T1000 (cell line): ENCODE results near the gene ZNF524.
"Not testable (repeated sequence)": the region's sequence is repeated elsewhere in the genome, so short reads cannot be mapped to it uniquely, and the experiment has no call there.

ENCODE experiments used
- DNase-seq: peaks from one replicate; lab custom pipeline; 2025; ENCODE audit warnings: mixed read lengths; lab: John Stamatoyannopoulos, UW

Gene ZNF524

GRCh38 chr19:55581145-55581822 is 18.8 kb upstream of the ZNF524 start:
- no peak for DNase-seq

- DNase-seq, result no peak
Measured at GRCh38 chr19:55581823-55582223, 18.3 kb upstream of the ZNF524 start.

- DNase-seq, result not testable (repeated sequence)
Measured at GRCh38 chr19:55582284-55582683, 17.8 kb upstream of the ZNF524 start.

GRCh38 chr19:55583897-55584296 is 16.2 kb upstream of the ZNF524 start:
- not testable (repeated sequence) for DNase-seq

GRCh38 chr19:55584871-55585270 is 15.2 kb upstream of the ZNF524 start:
- DNase-seq, result no peak

- DNase-seq, result peak; percentile 51
Measured at GRCh38 chr19:55585658-55586339, 14.3 kb upstream of the ZNF524 start.

GRCh38 chr19:55586976-55587668 is 13.0 kb upstream of the ZNF524 start:
- peak; percentile 88 for DNase-seq

GRCh38 chr19:55588738-55589137 is 11.3 kb upstream of the ZNF524 start:
- no peak for DNase-seq

GRCh38 chr19:55590109-55590508 is 10.0 kb upstream of the ZNF524 start:
- DNase-seq, result no peak

GRCh38 chr19:55590617-55591016 is 9.5 kb upstream of the ZNF524 start:
- no peak for DNase-seq

- DNase-seq, result no peak
Measured at GRCh38 chr19:55591555-55591954, 8.5 kb upstream of the ZNF524 start.

- DNase-seq, result no peak
Measured at GRCh38 chr19:55592391-55593090, 7.5 kb upstream of the ZNF524 start.

GRCh38 chr19:55593096-55593772 is 6.9 kb upstream of the ZNF524 start:
- DNase-seq, result no peak

- DNase-seq, result no peak
Measured at GRCh38 chr19:55594996-55595545, 5.0 kb upstream of the ZNF524 start.

GRCh38 chr19:55596304-55596703 is 3.8 kb upstream of the ZNF524 start:
- DNase-seq, result no peak

GRCh38 chr19:55597501-55597921 is 2.6 kb upstream of the ZNF524 start:
- no peak for DNase-seq

- no peak for DNase-seq
Measured at GRCh38 chr19:55598034-55598433, 2.1 kb upstream of the ZNF524 start.

GRCh38 chr19:55598719-55599467 is 1.2 kb upstream of the ZNF524 start:
- peak; percentile 94 for DNase-seq

GRCh38 chr19:55599468-55599841 is 633 bp upstream of the ZNF524 start, which contains the start of gene FIZ1:
Gene FIZ1, minus strand, starts transcription at chr19:55599517. Its CDS starts 1,652 bp downstream, at chr19:55597865.
- DNase-seq, result peak; percentile 96

GRCh38 chr19:55600662-55601028 is 557 bp downstream of the ZNF524 start:
- no peak for DNase-seq

GRCh38 chr19:55601084-55601483 is 996 bp downstream of the ZNF524 start:
- DNase-seq, result no peak
